ENCODE data around the gene EVL.

DNA sequence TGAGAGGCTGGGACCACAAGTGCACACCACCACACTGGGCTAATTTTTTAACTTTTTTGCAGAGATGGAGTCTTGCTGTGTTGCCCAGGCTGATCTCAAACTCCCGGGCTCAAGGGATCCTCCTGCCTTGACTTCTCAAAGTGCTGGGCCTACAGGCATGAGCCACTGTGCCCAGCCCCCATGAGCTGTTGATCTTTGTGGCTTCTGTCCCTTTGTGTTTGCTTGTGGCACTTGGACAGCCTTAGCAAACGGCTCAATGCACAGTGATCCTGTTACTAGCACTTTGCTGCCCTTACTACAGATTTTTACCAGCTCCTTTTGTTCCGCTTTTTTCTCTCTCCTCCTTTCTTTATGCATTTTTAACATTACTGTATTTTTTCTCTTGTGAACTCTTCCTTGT lies 25.3 kb upstream of the EVL start:
- TF ChIP-seq CTCF (IDR thresholded peaks at IDR 0.05) (no peak), POLR2A (IDR thresholded peaks at IDR 0.05) (no peak)
